Heart left ventricle (tissue), 16 donors: ENCODE measurements around the gene DNASE1L1. TPM values are rescaled to one million over a fixed set of nuclear protein-coding genes. Genes with fewer than 3 reads are reported as not detected.
A peak's percentile ranks its signal among the peaks of the same experiment; 100 is the strongest.

Experiments used
- ATAC-seq, 4 donors: fragments of 200-7000 bp; cut with Tn5 transposase; one replicate each; pipeline ENCODE4 v1.9.1; 2020 to 2022; ENCODE audit warnings: moderate library complexity in 4 of 4, mild to moderate bottlenecking in 3 of 4, moderate number of reproducible peaks in 1 of 4
- DNase-seq, 5 donors: peaks; one replicate each; pipeline ENCODE4 v3.0.0-alpha.2; 2020
- H3K27ac ChIP-seq, 12 donors: fragments of 200-600 bp; sonication (generic) in 4 of 12; one replicate each; pipeline versions ENCODE4 v1.5.0 to v1.8.0; 2016 to 2022; ENCODE audit warnings: mild to moderate bottlenecking in 2 of 12
- H3K27me3 ChIP-seq, 9 donors: fragments of 200-600 bp; sonication (generic) in 2 of 9; one replicate each; pipeline versions ENCODE4 v1.5.1 to v1.8.0; 2016 to 2022; ENCODE audit warnings: mild to moderate bottlenecking in 3 of 9
- H3K36me3 ChIP-seq, 9 donors: fragments of 200-600 bp; sonication (generic) in 2 of 9; one replicate each; pipeline versions ENCODE4 v1.5.0 to v1.8.0; 2018 to 2022; ENCODE audit warnings: mild to moderate bottlenecking in 2 of 9
- H3K4me1 ChIP-seq, 12 donors: fragments of 200-600 bp; sonication (generic) in 4 of 12; one replicate each; pipeline versions ENCODE4 v1.5.0 to v1.8.0; 2016 to 2022; ENCODE audit warnings: mild to moderate bottlenecking in 3 of 12
- H3K4me3 ChIP-seq, 12 donors: fragments of 200-600 bp; sonication (generic) in 4 of 12; one replicate each; pipeline versions ENCODE4 v1.5.0 to v1.8.0; 2017 to 2022; ENCODE audit warnings: mild to moderate bottlenecking in 9 of 12, moderate library complexity in 4 of 12
- H3K9me3 ChIP-seq, 12 donors: fragments of 200-600 bp; sonication (generic) in 4 of 12; one replicate each; pipeline versions ENCODE4 v1.5.0 to v1.8.0; 2016 to 2022; ENCODE audit warnings: mild to moderate bottlenecking in 1 of 12
- CTCF ChIP-seq, 12 donors: fragments of 200-600 bp; sonication (generic) in 4 of 12; IDR thresholded peaks; one replicate each; pipeline versions ENCODE4 v1.5.0 to v1.8.0; 2018 to 2022; ENCODE audit warnings: antibody characterized with exemption in 12 of 12, mild to moderate bottlenecking in 5 of 12
- POLR2A ChIP-seq, 2 donors: fragments of 450-650 bp; IDR thresholded peaks; one replicate each; pipeline ENCODE4 v1.6.1; 2017; ENCODE audit warnings: antibody characterized with exemption in 2 of 2, mild to moderate bottlenecking in 2 of 2, moderate library complexity in 2 of 2
- WGBS, 4 donors: extraction: QIAGEN DNeasy Blood & Tissue Kit in 2 of 4; methylation state at CpG; one replicate each; pipeline versions ENCODE4 v1.1.5 to v1.1.7; 2013 to 2018; 5-methylcytosine and 5-hydroxymethylcytosine counted together
- intact Hi-C, 10 donors: fragments of 100-400 bp; cut with DNase I; formaldehyde crosslinking; loops; one replicate each; pipeline versions ENCODE4 v1.11.1 to v1.14.2; 2022
- polyA plus RNA-seq, 2 donors: library from polyadenylated mRNA; stranded (reverse); fragments of 200-250 nt; gene quantifications; one replicate each; pipeline ENCODE4 v1.2.3, GENCODE V29; 2013
- total RNA-seq, 9 donors: library from RNA; depleted of rRNA in 2 of 9; stranded (reverse); fragments of >200 nt in 2 of 9; fragmentation: NEBNext Ultra II Directional in 3 of 9; extraction: Animal tissue kit (Norgen Biotek cat#: 25700) in 3 of 9; gene quantifications; one replicate each; pipeline versions ENCODE4 v1.1.0 to v1.2.4, GENCODE V29; 2016 to 2023
- donor health status: ischemic (EF 13 %, LVEDD 7.1; RV severe dilation, severe dysfunction).
- donor health status: healthy with polysubstance abuse.
- donor health status: DM: no; HTN: yes; CAD: no.
- donor health status: DM: no; HTN: no; CAD: no.
- donor health status: ischemic (EF 25% LVEDD 6.9; RV normal size, moderate dysfunction).
- donor health status: ischemic (EF 25% LVEDD 5.7; RV mildly dilated, moderate dysfunction).
- donor health status: healthy.
- donor health status: DM: yes; HTN: yes; CAD: no.
- donor health status: ischemic (EF 35%, LVEDD 5.7; RV mildly dilated, moderate dysfunction).
- donor health status: nonischemic (EF 11% LVEDD 7.7; RV severe dilation, severe dysfunction).
- donor health status: DM: yes; HTN: yes; CAD: no.
- donor health status: PGD.
- donor health status: ischemic (EF 29% LVEDD 5.4; RV normal size, mild dysfunction).
- donor health status: nonischemic (EF 23%, LVEDD 6.1; RV moderate dilation, normal function).

Gene DNASE1L1
- total and polyA plus RNA-seq, 11 donors, result 26.7 to 117 (median 43.8) TPM

GRCh38 chrX:154439841-154440240, 30.8 kb upstream of the DNASE1L1 start:
- WGBS, 4 donors, result 87 to 90% (median 88%) methylated on average over 18 of the region's 18 CpGs
- peaks cover 0 to 24% (median 11%) of the 10 kb centered on the region in 12 donors for H3K4me1 ChIP-seq
- H3K36me3 ChIP-seq, result peaks cover 0 to 38% (median 29%) of the 10 kb centered on the region in 9 donors
- no peak for TF ChIP-seq POLR2A (IDR thresholded peaks at IDR 0.05)
- no peak for TF ChIP-seq CTCF (IDR thresholded peaks at IDR 0.05)
- no peaks in the 10 kb centered on the region for H3K9me3 ChIP-seq
- DNase-seq, result no peak
- H3K4me3 ChIP-seq, result no peak overlapping the region
- no peaks in the 10 kb centered on the region for H3K27me3 ChIP-seq
- no peak overlapping the region for H3K27ac ChIP-seq
- intact Hi-C loops, result loop anchor here in 4 of 10 donors (5.0 to 10.0 kb wide), 5 partner anchors 37 to 77 kb away; partner anchors contain the start of genes EMD (in 1 of the 4), FAM3A (in 1 of the 4), FLNA (in 1 of the 4) and LAGE3 (in 1 of the 4)
- ATAC-seq, result no peak

GRCh38 chrX:154437971-154438893, 29.2 kb upstream of the DNASE1L1 start:
- H3K4me3 ChIP-seq, result peak overlapping the region in 11 of 12 donors; percentile 60 to 96 (median 77)
- TF ChIP-seq CTCF (IDR thresholded peaks at IDR 0.05), result no peak
- TF ChIP-seq POLR2A (IDR thresholded peaks at IDR 0.05), result no peak
- intact Hi-C loops, result loop anchor here in 5 of 10 donors (2.0 to 10.0 kb wide), 5 partner anchors 25 to 79 kb away; partner anchors contain the start of genes EMD (in 1 of the 5), FAM3A (in 1 of the 5), FLNA (in 1 of the 5) and LAGE3 (in 1 of the 5)

GRCh38 chrX:154436983-154437752, 28.1 kb upstream of the DNASE1L1 start, which contains the start of gene GDI1:
GDI1 (plus strand) TSS chrX:154437154; CDS start chrX:154437255, 101 bp downstream.
- H3K27ac ChIP-seq, result peak within 1 kb of the TSS; percentile 83 to 96 (median 87)
- ATAC-seq (peak in 3 of 4 donors; percentile 36 to 66 (median 48)), DNase-seq (peak; percentile 60 to 82 (median 68))
- H3K4me3 ChIP-seq, result peak within 1 kb of the TSS; percentile 60 to 96 (median 78)
- H3K36me3 ChIP-seq, result peaks cover 0 to 51% (median 30%) of the 10 kb centered on the region in 9 donors
- 0 to 51% (median 21%) methylated on average over 67 to 92 of the region's 93 CpGs for WGBS, 4 donors
- H3K4me1 ChIP-seq, result peaks cover 0 to 16% (median 4%) of the 10 kb centered on the region in 12 donors
- H3K27me3 ChIP-seq, result no peaks in the 10 kb centered on the region
- intact Hi-C loops, result loop anchor here in 5 of 10 donors (2.0 to 10.0 kb wide), 5 partner anchors 24 to 80 kb away; partner anchors contain the start of genes EMD (in 1 of the 5), FAM3A (in 1 of the 5), FLNA (in 1 of the 5) and LAGE3 (in 1 of the 5)
- TF ChIP-seq POLR2A (IDR thresholded peaks at IDR 0.05), result peak in 1 of 2 donors; percentile 41
- no peak for TF ChIP-seq CTCF (IDR thresholded peaks at IDR 0.05)
- H3K9me3 ChIP-seq, result no peaks in the 10 kb centered on the region

More at GRCh38 chrX:154437971-154438893, 29.2 kb upstream of the DNASE1L1 start:
- no peaks in the 10 kb centered on the region for H3K27me3 ChIP-seq
- peaks cover 0 to 46% (median 30%) of the 10 kb centered on the region in 9 donors for H3K36me3 ChIP-seq
- peaks cover 0 to 16% (median 4%) of the 10 kb centered on the region in 12 donors for H3K4me1 ChIP-seq
- 29 to 64% (median 49%) methylated on average over 23 to 28 of the region's 28 CpGs for WGBS, 4 donors
- peak overlapping the region in 9 of 12 donors; percentile 24 to 94 (median 87) for H3K27ac ChIP-seq
- DNase-seq, result no peak
- H3K9me3 ChIP-seq, result no peaks in the 10 kb centered on the region
- ATAC-seq, result no peak
